ENCODE results near the gene HOGA1.
"Not testable (repeated sequence)": the region's sequence is repeated elsewhere in the genome, so short reads cannot be mapped to it uniquely, and the experiment has no call there.

Gene HOGA1

DNA sequence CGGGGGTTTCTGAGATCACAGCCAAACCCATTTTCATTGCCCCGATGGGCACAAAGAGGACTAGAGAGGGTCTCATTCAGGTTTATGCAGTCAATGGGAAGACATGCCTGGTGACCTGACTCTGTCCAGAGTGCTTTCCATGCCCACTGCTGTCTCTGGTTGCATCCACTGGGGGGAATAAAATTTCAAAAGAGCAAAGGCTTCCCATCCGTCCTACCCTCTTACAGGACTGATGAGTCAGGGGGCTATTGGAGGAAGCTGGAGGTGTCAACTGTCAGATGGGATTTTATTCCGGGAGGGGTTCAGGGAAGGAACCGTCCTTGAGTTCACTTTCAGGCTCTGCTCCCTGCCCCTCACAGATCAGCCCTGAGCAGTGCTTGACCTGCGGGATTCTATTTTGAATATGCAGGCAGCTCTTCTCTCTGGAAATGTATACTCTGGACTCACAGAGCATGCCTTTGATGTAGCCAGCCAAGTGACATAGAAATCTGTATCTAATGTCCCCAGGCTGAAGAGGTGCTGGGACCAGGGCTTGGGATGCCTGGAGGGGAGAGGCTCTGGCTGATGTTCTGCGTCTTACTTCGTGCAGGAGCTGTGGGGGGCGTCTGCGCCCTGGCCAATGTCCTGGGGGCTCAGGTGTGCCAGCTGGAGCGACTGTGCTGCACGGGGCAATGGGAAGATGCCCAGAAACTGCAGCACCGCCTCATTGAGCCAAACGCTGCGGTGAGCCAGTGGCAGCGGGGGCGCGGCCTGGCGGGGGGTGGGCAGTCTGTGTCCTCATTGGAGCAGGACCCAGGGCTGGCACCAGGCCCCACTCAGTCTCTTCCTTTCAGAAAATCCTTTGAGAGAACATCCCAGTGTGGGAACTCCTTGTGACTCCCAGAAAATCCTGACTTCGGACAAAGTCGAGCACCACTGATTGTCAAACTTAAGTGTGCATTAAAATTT, 17.4 kb downstream of the HOGA1 start:
- DNase-seq: peak in 26 of 56 donors; percentile 6 to 70 (median 26)

DNA sequence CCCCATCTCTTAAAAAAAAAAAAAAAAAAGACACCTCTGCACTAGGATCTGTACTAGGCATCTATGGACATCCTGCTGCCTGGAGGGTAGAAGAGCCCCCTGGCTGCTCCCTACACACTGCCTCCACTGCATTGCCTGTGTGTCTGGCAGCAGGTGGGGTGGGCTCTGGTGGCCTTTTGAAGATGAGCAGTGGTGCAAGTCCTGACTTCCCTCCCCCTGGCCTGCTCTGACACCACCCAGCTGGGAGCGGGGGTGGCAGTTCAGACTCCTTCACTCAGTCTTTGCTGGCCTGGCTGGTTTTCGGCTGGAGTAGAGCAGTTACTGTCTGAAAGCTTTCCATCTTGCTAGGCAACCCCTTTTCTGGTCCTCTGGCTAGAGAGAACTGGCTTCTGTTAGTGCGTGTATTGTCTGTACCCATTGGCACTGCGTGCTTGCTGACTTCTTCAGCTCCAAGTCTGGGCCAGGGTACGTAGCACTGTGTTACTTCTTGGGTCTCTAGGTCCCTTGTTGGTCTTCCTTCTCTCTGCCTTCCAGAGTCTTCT, 23.0 kb downstream of the HOGA1 start:
- DNase-seq: peak in 19 of 56 donors; percentile 2 to 72 (median 19)

- no peak for DNase-seq
Observed at GRCh38 chr10:97608991-97609561, 24.9 kb downstream of the HOGA1 start.

DNA sequence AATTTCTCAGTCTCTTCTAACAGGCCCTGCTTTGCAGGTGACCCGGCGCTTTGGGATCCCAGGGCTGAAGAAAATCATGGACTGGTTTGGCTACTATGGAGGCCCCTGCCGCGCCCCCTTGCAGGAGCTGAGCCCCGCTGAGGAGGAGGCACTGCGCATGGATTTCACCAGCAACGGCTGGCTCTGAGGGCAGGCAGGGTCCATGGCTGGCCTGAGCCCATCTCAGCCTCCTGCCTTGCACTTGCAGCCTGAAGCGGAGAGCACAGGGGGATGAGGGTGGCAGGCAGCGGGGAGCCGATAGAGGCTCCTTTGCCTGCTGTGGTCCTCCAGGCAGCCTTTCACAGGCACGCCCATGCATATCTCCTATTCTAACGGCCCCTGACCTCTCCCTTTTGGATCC, 27.3 kb downstream of the HOGA1 start:
- DNase-seq: no peak

- DNase-seq: no peak
Observed at GRCh38 chr10:97612386-97612785, 28.2 kb downstream of the HOGA1 start.

GRCh38 chr10:97618285-97618684, 34.1 kb downstream of the HOGA1 start:
- DNase-seq: no peak

- DNase-seq: no peak
Observed at GRCh38 chr10:97618733-97619132, 34.5 kb downstream of the HOGA1 start.

GRCh38 chr10:97623277-97623676, 39.1 kb downstream of the HOGA1 start:
- DNase-seq: no peak

- no peak for DNase-seq
Observed at GRCh38 chr10:97627731-97628130, 43.5 kb downstream of the HOGA1 start.

DNA sequence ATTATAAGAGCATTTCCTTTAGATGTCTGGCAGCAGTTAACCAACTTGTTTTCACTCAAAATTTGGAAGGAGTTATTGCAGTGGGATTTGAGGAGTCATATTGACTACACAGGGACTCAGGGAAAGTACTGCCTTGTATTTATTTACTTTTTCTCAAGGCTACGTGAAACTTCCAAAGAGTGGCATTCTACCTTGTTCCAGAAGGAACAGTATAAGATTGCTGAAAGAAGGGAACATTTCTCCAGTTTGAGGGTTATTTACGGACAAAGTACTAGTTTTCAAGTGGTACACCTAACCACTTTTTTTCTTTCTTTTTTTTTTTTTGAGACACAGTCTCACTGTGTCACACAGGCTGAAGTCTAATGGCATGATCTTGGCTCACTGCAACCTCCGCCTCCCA, 44.0 kb downstream of the HOGA1 start:
- DNase-seq: no peak

- no peak for DNase-seq
Observed at GRCh38 chr10:97629289-97629688, 45.1 kb downstream of the HOGA1 start.

- DNase-seq: no peak
Observed at GRCh38 chr10:97631098-97631497, 46.9 kb downstream of the HOGA1 start.

DNA sequence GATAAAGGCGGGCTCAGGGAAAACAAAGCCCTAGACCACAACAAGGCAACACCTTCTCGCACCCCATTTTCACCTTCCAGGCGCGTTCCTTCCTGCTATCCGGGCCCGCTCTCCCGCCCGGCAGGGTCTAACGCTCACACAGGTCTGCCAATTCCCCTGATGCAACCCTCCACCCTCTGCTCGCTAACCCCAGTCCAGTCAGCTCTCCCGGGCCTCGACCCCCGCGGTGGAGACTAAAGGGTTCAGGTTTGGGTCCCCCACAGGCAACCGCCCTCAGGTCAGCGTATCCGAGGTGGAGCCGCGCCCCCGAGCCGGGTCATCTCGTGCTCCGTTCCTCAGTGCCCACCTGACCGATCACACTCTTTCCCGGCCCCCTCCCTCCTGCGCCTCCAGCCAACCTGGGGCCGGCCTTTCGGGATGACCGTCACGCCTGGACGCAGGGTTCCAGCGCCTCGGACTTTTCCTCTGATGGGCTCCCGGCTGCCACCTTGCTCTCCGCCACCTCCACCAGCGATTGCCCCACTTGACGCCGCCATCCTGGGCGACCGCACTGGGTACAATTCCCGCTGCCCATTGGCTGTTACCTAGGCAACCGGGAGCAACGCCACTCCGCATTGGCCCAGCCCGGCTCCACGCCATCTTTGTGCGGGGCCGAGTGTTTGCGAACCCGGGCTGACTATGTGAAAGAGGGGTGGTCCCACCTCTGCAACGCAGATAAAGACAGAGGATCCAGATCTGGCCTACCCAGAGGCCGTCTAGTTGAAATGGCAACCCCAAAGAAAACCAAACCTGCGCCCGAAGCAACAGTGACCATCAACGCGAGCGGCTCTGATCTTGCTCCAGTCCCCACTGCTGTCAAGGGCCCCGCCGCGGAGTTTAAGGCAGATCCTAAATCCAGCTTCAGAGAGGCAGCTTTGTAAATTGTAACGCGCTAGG, 49.0 kb downstream of the HOGA1 start, which contains the start of gene MORN4:
TSS of gene MORN4 (minus strand) at position 552 of the 936 bp plus-strand sequence. CDS start 13,847 bp downstream, outside the sequence.
- DNase-seq: peak; percentile 65 to 96 (median 88)

DNA sequence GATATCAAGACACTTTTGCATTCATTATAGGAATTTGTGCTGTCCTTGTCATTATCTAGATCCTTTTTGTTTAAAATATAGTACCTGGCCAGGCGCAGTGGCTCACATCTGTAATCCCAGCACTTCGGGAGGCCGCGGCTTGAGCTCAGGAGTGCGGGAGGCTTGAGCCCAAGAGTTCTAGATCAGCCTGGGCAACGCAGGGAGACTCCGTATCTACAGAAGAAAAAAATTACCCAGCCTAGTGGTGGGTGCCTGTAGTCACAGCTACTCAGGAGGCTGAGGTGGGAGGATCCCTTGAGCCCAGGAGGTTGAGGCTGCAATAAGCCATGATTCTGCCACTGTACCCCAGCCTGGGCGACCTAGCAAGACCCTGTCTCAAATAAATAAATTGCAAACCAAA, 49.7 kb downstream of the HOGA1 start:
- no peak for DNase-seq

DNA sequence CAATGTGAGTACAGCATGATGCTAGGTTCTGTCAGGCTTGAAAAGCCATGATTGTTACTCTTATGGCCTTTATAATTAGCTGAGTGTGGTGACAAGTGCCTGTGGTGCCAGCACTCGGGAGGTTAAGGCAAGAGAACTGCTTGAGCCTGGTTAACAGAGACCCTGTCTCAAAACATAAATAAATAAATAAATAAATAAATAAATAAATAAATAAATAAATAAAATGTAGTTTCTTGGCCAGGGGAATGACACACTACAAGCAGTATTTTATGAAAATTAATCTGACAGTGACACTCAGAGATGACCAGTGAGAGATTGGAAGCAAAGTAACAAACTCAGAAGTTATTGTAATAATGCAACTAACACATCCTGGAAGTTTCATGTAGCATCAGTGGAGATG, 51.4 kb downstream of the HOGA1 start:
- DNase-seq: no peak

- not testable (repeated sequence) for DNase-seq
Observed at GRCh38 chr10:97639090-97639489, 54.9 kb downstream of the HOGA1 start.

- DNase-seq: peak; percentile 90 to 99 (median 98)
Observed at GRCh38 chr10:97640174-97640867, 56.1 kb downstream of the HOGA1 start, which contains the start of gene PI4K2A. Gene PI4K2A, plus strand, starts transcription at chr10:97640671. Its CDS starts 72 bp downstream, at chr10:97640743.

DNA sequence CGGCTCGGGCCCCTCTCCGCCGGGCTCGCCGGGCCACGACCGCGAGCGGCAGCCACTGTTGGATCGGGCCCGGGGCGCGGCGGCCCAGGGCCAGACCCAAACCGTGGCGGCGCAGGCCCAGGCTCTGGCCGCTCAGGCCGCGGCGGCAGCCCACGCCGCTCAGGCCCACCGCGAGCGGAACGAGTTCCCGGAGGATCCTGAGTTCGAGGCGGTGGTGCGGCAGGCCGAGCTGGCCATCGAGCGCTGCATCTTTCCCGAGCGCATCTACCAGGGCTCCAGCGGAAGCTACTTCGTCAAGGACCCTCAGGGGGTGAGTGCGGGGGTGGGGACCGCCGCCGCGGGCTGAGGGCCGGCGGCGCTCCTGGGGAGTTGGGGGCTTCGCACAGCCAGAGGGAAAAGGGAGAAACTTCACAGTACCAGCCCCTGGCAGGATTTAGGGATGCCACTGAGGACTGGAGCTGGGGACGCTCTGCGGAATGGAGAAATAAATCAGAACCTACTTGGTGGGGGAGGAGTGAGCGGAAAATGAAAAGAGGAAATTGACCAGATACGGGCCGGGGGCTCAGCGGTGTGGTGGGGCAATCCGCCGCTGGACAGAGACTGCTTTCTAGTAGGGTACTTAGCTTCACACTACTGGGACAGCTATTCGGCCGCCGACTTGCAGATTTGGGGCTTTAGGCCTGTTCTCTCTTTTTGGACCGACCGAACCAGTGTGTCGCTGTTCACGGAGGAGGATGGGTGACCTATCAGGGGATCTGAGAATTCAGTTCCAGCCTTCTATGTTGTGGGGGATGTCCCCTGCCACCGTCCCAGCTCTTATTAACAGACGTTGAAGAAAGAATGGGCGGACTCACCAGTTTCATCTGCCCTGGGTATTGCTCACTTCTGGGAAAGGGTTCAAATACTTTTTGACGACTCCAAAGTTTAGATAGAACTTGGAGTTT, 57.0 kb downstream of the HOGA1 start:
- peak in 21 of 56 donors; percentile 4 to 52 (median 25) for DNase-seq

All from amygdala (tissue), 56 donors.